ENCODE results near the gene KBTBD2.
A peak's percentile ranks its signal among the peaks of the same experiment; 100 is the strongest.
"Not testable (repeated sequence)": the region's sequence is repeated elsewhere in the genome, so short reads cannot be mapped to it uniquely, and the experiment has no call there.

Gene KBTBD2

DNA sequence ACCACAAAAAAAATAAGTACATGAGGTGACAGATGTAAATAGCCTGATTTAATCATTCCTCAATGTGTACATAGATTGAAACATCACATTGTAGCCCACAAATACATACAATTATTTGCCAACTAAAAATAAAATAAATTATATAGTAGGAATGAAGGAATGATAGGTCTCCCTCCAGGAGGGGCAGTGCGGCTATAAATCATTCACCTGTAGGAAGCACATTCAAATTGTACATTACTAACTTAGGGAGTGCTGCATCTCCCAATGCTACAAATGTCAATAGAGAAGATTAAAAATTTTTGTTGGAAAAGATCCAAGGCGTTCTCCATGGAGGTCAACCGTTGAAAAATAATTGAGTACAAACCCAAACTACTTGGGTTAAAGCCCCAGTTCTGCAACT, 4.2 kb downstream of the KBTBD2 start:
- Mint-ChIP-seq H3K9me3 (no peaks in the 10 kb centered on the region), H3K27ac (peak overlapping the region; percentile 5), H3K4me3 (no peak overlapping the region), H3K27me3 (no peaks in the 10 kb centered on the region), H3K4me1 (peaks cover 20% of the 10 kb centered on the region), H3K36me3 (no peaks in the 10 kb centered on the region)
- no peak for DNase-seq (ENCODE audit: low spot score in 2 of 2)
- no peak for ATAC-seq (ENCODE audit: low read depth)

DNA sequence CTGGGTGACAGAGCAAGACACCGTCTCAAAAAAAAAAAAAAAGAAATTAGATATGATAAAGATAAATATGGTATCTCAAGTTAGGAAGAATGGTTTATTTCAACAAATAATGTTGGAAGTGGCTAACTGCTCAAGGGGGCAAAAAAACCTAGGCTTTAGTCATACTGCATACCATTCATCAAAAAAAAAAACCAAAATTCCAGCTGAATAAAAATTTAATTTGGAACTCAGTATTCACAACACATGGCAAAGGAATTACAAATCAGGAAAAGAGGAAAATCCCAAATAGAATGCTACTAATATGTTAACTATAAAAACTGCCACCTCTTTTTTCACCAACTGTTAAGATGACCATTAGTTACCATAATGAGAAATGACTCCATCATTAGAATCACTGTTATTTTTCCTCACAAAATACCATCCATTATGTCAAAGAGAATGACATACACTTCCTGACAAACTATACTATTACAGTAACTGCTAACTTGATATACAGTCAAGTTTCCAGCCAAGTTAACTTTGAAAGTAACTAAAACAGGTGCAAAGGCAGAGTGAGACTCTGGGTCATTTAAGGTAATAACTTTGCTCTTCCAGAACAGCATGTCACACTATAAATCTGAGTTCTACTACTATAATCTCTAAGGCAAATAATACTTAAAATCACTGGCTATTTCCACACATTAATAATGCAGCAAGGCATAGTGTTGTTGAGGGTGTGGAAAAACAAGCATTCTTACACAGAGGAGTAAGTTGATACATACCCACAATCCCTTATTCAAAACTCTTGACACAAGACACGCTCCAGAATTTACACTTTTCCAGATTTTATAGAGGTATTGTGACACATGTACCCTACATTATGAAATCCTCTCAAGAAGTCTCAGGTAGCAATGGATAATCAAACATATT, 10.2 kb downstream of the KBTBD2 start:
- DNase-seq (ENCODE audit: low spot score in 2 of 2) (no peak), ATAC-seq (ENCODE audit: low read depth) (no peak)
- Mint-ChIP-seq H3K9me3 (no peaks in the 10 kb centered on the region), H3K27ac (peak overlapping the region; percentile 42), H3K36me3 (peaks cover 6% of the 10 kb centered on the region), H3K4me1 (peaks cover 19% of the 10 kb centered on the region), H3K4me3 (no peak overlapping the region), H3K27me3 (no peaks in the 10 kb centered on the region)

GRCh38 chr7:32879460-32879859, 12.1 kb downstream of the KBTBD2 start:
- Mint-ChIP-seq H3K27me3 (no peaks in the 10 kb centered on the region), H3K36me3 (peaks cover 12% of the 10 kb centered on the region), H3K4me3 (no peak overlapping the region), H3K27ac (peak overlapping the region; percentile 60), H3K9me3 (no peaks in the 10 kb centered on the region), H3K4me1 (peaks cover 22% of the 10 kb centered on the region)
- no peak for DNase-seq (ENCODE audit: low spot score in 2 of 2)
- no peak for ATAC-seq (ENCODE audit: low read depth)

- DNase-seq (ENCODE audit: low spot score in 2 of 2); H3K27me3 Mint-ChIP-seq; H3K4me3 Mint-ChIP-seq; ATAC-seq (ENCODE audit: low read depth); H3K27ac Mint-ChIP-seq; H3K9me3 Mint-ChIP-seq: not testable (repeated sequence)
- Mint-ChIP-seq H3K36me3 (peaks cover 12% of the 10 kb centered on the region), H3K4me1 (peaks cover 22% of the 10 kb centered on the region)
Observed at GRCh38 chr7:32878023-32878422, 13.5 kb downstream of the KBTBD2 start.

DNA sequence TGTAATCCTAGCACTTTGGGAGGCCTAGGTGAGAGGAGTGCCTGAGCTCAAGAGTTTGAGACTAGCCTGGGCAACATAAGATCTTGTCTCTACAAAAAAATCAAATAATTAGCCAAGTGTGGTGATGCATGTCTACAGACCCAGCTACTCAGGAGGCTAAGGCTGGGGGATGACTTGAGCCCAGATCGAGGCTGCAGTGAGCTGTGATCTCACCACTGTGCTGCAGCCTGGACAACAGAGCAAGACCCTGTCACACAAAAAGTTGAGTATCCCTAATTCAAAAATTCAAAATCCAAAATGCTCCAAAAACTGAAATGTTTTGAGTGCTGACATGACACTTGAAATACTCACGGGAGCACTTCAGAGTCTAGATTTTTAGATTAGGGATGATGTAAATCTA, 19.1 kb downstream of the KBTBD2 start:
- Mint-ChIP-seq H3K9me3 (no peaks in the 10 kb centered on the region), H3K27me3 (no peaks in the 10 kb centered on the region), H3K4me1 (peaks cover 13% of the 10 kb centered on the region), H3K27ac (no peak overlapping the region), H3K4me3 (no peak overlapping the region), H3K36me3 (peaks cover 26% of the 10 kb centered on the region)
- ATAC-seq (ENCODE audit: low read depth) (no peak), DNase-seq (ENCODE audit: low spot score in 2 of 2) (no peak)

- H3K4me1 Mint-ChIP-seq: peaks cover 13% of the 10 kb centered on the region
- H3K27ac Mint-ChIP-seq: peak overlapping the region; percentile 45
- ATAC-seq (ENCODE audit: low read depth) (no peak), DNase-seq (ENCODE audit: low spot score in 2 of 2) (no peak)
- peaks cover 26% of the 10 kb centered on the region for H3K36me3 Mint-ChIP-seq
- H3K9me3 Mint-ChIP-seq: no peaks in the 10 kb centered on the region
- H3K4me3 Mint-ChIP-seq: no peak overlapping the region
- no peaks in the 10 kb centered on the region for H3K27me3 Mint-ChIP-seq
Observed at GRCh38 chr7:32871624-32872371, 19.8 kb downstream of the KBTBD2 start.

DNA sequence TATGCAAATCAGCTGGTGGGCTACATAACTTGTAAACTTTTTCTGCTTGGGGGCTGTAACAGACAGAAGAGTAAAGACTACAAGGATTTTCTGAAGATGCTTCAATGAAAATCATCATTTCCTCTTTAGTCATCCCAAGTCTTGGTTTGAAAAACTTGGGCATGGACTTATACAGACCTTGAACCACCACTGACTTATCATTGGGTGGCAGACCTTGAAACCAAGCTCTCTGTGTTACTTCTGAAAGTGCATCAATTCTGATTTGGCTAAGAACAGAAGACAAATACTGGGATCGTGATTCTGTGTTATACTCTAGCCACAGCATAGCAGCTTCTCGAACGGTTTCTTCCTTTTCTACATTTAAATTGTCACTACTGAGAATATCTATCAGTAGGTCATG, 21.3 kb downstream of the KBTBD2 start:
- ATAC-seq (ENCODE audit: low read depth) (no peak), DNase-seq (ENCODE audit: low spot score in 2 of 2) (no peak)
- Mint-ChIP-seq H3K27me3 (no peaks in the 10 kb centered on the region), H3K4me1 (peaks cover 8% of the 10 kb centered on the region), H3K27ac (no peak overlapping the region), H3K4me3 (no peak overlapping the region), H3K9me3 (peaks cover 3% of the 10 kb centered on the region), H3K36me3 (peaks cover 33% of the 10 kb centered on the region)

DNA sequence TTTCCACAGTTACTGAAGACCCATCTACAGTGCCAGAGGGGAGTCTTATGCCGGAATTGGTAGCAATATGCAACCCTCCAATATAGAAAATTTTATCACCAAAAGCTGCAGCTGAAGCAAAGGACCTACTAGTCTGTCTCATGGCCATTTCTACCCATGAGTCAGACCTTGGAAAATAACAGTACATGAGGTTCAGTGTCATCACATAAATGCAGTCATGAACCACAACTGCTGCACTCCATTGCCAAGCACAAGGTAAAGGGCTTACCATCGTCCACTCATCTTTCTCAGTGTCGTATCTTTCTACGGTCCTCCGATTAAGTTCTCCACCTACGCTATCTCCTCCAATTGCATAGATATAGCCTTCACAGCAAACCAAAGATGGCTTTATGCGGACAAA, 21.8 kb downstream of the KBTBD2 start:
- Mint-ChIP-seq H3K4me3 (no peak overlapping the region), H3K27me3 (no peaks in the 10 kb centered on the region), H3K4me1 (peaks cover 6% of the 10 kb centered on the region), H3K9me3 (peaks cover 3% of the 10 kb centered on the region), H3K27ac (no peak overlapping the region), H3K36me3 (peaks cover 32% of the 10 kb centered on the region)
- DNase-seq (ENCODE audit: low spot score in 2 of 2): no peak
- no peak for ATAC-seq (ENCODE audit: low read depth)

GRCh38 chr7:32868116-32868515, 23.4 kb downstream of the KBTBD2 start:
- Mint-ChIP-seq H3K4me3 (no peak overlapping the region), H3K36me3 (peaks cover 37% of the 10 kb centered on the region), H3K4me1 (peaks cover 11% of the 10 kb centered on the region), H3K27ac (no peak overlapping the region), H3K9me3 (peaks cover 3% of the 10 kb centered on the region), H3K27me3 (no peaks in the 10 kb centered on the region)
- ATAC-seq (ENCODE audit: low read depth) (no peak), DNase-seq (ENCODE audit: low spot score in 2 of 2) (no peak)

- ATAC-seq (ENCODE audit: low read depth) (no peak), DNase-seq (ENCODE audit: low spot score in 2 of 2) (no peak)
- Mint-ChIP-seq H3K4me3 (no peak overlapping the region), H3K27me3 (no peaks in the 10 kb centered on the region), H3K9me3 (peaks cover 3% of the 10 kb centered on the region), H3K36me3 (peaks cover 33% of the 10 kb centered on the region), H3K4me1 (peaks cover 8% of the 10 kb centered on the region), H3K27ac (no peak overlapping the region)
Observed at GRCh38 chr7:32865448-32866030, 26.0 kb downstream of the KBTBD2 start.

- H3K4me3 Mint-ChIP-seq; DNase-seq (ENCODE audit: low spot score in 2 of 2); H3K27ac Mint-ChIP-seq; H3K9me3 Mint-ChIP-seq; H3K27me3 Mint-ChIP-seq; ATAC-seq (ENCODE audit: low read depth); H3K4me1 Mint-ChIP-seq: not testable (repeated sequence)
- peaks cover 24% of the 10 kb centered on the region for H3K36me3 Mint-ChIP-seq
Observed at GRCh38 chr7:32863872-32864271, 27.7 kb downstream of the KBTBD2 start.

- ATAC-seq (ENCODE audit: low read depth) (no peak), DNase-seq (ENCODE audit: low spot score in 2 of 2) (no peak)
- Mint-ChIP-seq H3K27ac (no peak overlapping the region), H3K4me3 (no peak overlapping the region), H3K4me1 (peaks cover 5% of the 10 kb centered on the region), H3K27me3 (peaks cover 2% of the 10 kb centered on the region), H3K36me3 (peaks cover 4% of the 10 kb centered on the region), H3K9me3 (no peaks in the 10 kb centered on the region)
Observed at GRCh38 chr7:32860090-32860489, 31.5 kb downstream of the KBTBD2 start.

GRCh38 chr7:32858648-32859047, 32.9 kb downstream of the KBTBD2 start:
- Mint-ChIP-seq H3K36me3 (peaks cover under 1% of the 10 kb centered on the region), H3K27me3 (peaks cover 5% of the 10 kb centered on the region), H3K4me1 (peaks cover 4% of the 10 kb centered on the region), H3K27ac (no peak overlapping the region), H3K9me3 (no peaks in the 10 kb centered on the region), H3K4me3 (no peak overlapping the region)
- DNase-seq (ENCODE audit: low spot score in 2 of 2) (no peak), ATAC-seq (ENCODE audit: low read depth) (no peak)

DNA sequence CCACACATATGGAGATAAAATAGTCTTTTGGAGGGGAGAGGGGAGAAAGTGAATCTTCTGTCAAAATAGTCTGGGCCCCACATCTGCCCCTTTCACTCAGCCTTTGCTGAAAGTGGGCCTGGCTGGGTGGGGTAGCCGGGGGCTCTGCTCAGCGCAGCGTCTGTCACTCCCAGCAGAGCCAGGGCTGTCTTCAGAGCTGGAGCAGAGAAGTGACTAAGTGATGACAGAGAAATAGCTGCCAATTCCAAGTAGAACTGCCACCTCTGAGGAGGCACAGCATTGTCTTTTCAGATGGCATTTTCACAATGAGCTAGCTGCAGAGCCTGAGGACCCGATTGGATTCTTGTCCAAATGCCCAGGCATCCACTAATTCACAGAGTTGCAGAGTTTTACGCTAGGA, 34.5 kb downstream of the KBTBD2 start:
- H3K27me3 Mint-ChIP-seq; DNase-seq (ENCODE audit: low spot score in 2 of 2); H3K4me1 Mint-ChIP-seq; ATAC-seq (ENCODE audit: low read depth); H3K4me3 Mint-ChIP-seq; H3K9me3 Mint-ChIP-seq; H3K27ac Mint-ChIP-seq; H3K36me3 Mint-ChIP-seq: not testable (repeated sequence)
